HL-60 (cell line): ENCODE measurements around the gene NEK8.

Source experiments
- DNase-seq, 2 experiments: peaks; one replicate each; pipeline ENCODE4 v3.0.0-alpha.2; 2010 to 2020; ENCODE audit warnings: low read depth in 1 of 2, low spot score in 1 of 2
- H3K27ac ChIP-seq: fragments of 250-450 bp; sonication (Bioruptor Pico); replicated peaks from 2 replicates; pipeline ENCODE4 v1.5.1; 2020; ENCODE audit warnings: mild to moderate bottlenecking, moderate library complexity
- H3K27me3 ChIP-seq: fragments of 250-450 bp; sonication (Bioruptor Pico); 2 replicates; pipeline ENCODE4 v1.5.1; 2021; ENCODE audit warnings: mild to moderate bottlenecking, moderate library complexity; ENCODE audit not compliant: insufficient read depth, poor library complexity, severe bottlenecking
- H3K4me3 ChIP-seq: replicated peaks from 2 replicates; pipeline ENCODE4 v1.5.1; 2011; ENCODE audit warnings: mild to moderate bottlenecking, control low read depth, low read length; ENCODE audit not compliant: insufficient read depth
- GABPA ChIP-seq: IDR thresholded peaks from 2 replicates; pipeline ENCODE4 v1.6.1; 2012; ENCODE audit warnings: low read depth
- POLR2AphosphoS5 ChIP-seq: IDR thresholded peaks from 2 replicates; pipeline ENCODE4 v1.6.1; 2012; ENCODE audit warnings: low read depth
- SPI1 ChIP-seq: IDR thresholded peaks from 2 replicates; pipeline ENCODE4 v1.6.1; 2012; ENCODE audit warnings: low read depth, mild to moderate bottlenecking, borderline replicate concordance
- TF ChIP-seq, protein P1 (sequence below): IDR thresholded peaks from 2 replicates; pipeline ENCODE4 v1.6.1; 2012; ENCODE audit warnings: low read depth; ENCODE audit not compliant: insufficient replicate concordance
- TF ChIP-seq, protein P2 (sequence below): IDR thresholded peaks from one replicate; pipeline ENCODE4 v1.5.1; 2011; ENCODE audit warnings: low read length, control low read depth, inconsistent platforms; ENCODE audit not compliant: insufficient read depth

Gene NEK8

DNA sequence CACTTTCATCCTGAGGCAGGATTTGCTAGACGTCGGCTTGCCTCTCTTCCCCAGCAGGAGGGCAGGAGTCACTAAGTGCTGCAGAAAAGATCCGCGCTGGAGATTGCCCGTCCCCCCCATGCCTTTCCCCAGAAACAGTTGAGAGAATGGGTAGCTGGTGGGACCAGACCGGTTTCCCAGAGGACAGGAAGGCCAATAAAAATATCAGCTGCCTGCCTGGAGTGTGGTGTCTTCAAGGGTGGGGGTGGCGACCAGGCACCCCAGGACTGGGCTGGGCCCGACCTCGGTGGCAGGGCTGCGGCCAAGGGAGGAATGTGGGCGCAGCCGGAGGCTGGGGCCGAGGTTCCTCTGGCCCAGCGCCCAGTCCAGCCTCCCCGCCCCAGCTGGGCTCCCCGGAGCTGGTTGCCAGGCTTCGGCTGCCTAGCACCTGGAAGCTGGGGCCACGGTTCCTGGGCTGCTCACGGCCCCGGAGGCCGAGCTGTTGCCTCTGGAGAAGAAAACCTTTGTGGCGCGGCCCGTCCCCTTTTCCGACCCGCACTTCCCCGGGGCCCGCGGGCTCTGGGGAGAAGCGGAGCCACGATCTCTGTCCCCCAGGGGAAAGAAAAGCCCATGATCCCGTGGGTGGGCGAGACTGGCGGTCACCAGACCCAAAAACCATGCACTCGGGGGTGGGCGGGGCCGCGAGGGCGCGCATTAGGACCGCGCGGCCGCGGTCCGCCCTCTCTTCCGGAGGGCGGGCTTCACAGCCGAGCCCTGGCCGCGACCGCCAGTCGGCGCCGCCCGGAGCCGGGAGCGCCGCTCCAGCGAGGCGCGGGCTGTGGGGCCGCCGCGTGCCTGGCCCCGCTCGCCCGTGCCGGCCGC is 14.9 kb downstream of the NEK8 start, which contains the start of gene TRAF4:
TSS of gene TRAF4 (plus strand) at position 769 of the 861 bp plus-strand sequence. CDS start 102 bp downstream, outside the sequence.
- H3K27ac ChIP-seq, result peak within 1 kb of the TSS; percentile 73
- peak; percentile 13; the same call in 1 of the 2 replicates for TF ChIP-seq POLR2AphosphoS5
- TF ChIP-seq, protein P1, sequence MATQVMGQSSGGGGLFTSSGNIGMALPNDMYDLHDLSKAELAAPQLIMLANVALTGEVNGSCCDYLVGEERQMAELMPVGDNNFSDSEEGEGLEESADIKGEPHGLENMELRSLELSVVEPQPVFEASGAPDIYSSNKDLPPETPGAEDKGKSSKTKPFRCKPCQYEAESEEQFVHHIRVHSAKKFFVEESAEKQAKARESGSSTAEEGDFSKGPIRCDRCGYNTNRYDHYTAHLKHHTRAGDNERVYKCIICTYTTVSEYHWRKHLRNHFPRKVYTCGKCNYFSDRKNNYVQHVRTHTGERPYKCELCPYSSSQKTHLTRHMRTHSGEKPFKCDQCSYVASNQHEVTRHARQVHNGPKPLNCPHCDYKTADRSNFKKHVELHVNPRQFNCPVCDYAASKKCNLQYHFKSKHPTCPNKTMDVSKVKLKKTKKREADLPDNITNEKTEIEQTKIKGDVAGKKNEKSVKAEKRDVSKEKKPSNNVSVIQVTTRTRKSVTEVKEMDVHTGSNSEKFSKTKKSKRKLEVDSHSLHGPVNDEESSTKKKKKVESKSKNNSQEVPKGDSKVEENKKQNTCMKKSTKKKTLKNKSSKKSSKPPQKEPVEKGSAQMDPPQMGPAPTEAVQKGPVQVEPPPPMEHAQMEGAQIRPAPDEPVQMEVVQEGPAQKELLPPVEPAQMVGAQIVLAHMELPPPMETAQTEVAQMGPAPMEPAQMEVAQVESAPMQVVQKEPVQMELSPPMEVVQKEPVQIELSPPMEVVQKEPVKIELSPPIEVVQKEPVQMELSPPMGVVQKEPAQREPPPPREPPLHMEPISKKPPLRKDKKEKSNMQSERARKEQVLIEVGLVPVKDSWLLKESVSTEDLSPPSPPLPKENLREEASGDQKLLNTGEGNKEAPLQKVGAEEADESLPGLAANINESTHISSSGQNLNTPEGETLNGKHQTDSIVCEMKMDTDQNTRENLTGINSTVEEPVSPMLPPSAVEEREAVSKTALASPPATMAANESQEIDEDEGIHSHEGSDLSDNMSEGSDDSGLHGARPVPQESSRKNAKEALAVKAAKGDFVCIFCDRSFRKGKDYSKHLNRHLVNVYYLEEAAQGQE, result no peak
- H3K4me3 ChIP-seq, result peak within 1 kb of the TSS; percentile 54
- H3K27me3 ChIP-seq, result no peaks in the 10 kb centered on the region
- peak; percentile 66 to 73 for DNase-seq

DNA sequence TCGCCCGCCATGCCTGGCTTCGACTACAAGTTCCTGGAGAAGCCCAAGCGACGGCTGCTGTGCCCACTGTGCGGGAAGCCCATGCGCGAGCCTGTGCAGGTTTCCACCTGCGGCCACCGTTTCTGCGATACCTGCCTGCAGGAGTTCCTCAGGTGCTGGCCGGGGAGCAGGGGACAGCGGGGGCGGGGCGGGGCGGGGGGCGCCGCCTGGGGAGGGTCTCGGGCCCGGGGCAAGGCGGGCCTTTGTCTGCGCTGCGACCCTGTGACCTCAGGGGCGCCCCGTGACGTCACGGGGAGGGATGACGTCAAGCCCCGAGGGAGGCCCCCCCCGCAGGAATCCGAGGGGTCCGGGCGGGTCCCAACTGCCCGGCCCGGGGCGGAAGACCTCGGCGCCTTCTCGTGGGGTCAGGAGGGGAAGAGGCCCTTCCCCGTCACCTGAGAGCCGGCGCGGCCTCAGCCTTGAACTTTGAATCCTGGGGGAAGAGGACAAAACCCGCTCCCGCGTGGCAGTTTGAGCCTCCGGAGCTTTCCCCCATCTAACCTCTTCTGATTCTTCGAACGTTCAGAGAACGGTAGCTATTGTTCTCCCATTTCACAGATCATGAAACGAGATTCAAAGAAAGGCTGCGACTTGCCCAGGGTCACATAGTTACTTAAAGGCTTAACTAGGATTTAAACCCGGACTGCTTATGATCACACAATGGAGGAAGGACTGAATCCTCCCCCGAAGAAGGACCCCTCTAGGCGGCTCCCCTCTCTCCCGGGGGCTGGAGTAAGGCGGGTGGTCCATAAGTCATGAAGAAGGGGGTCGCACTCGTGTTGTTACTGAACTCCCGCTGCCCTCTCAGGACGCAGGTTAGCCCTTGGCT is 15.8 kb downstream of the NEK8 start:
- TF ChIP-seq POLR2AphosphoS5 (no peak; the same call in 1 of the 2 replicates), SPI1 (no peak), GABPA (no peak)
- TF ChIP-seq, protein P1, result no peak
- TF ChIP-seq, protein P2, sequence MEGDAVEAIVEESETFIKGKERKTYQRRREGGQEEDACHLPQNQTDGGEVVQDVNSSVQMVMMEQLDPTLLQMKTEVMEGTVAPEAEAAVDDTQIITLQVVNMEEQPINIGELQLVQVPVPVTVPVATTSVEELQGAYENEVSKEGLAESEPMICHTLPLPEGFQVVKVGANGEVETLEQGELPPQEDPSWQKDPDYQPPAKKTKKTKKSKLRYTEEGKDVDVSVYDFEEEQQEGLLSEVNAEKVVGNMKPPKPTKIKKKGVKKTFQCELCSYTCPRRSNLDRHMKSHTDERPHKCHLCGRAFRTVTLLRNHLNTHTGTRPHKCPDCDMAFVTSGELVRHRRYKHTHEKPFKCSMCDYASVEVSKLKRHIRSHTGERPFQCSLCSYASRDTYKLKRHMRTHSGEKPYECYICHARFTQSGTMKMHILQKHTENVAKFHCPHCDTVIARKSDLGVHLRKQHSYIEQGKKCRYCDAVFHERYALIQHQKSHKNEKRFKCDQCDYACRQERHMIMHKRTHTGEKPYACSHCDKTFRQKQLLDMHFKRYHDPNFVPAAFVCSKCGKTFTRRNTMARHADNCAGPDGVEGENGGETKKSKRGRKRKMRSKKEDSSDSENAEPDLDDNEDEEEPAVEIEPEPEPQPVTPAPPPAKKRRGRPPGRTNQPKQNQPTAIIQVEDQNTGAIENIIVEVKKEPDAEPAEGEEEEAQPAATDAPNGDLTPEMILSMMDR, result no peak
- H3K27me3 ChIP-seq, result no peaks in the 10 kb centered on the region
- peak overlapping the region; percentile 48 for H3K27ac ChIP-seq
- H3K4me3 ChIP-seq, result peak overlapping the region; percentile 46
- peak in 1 of 2 experiments; percentile 57 for DNase-seq

DNA sequence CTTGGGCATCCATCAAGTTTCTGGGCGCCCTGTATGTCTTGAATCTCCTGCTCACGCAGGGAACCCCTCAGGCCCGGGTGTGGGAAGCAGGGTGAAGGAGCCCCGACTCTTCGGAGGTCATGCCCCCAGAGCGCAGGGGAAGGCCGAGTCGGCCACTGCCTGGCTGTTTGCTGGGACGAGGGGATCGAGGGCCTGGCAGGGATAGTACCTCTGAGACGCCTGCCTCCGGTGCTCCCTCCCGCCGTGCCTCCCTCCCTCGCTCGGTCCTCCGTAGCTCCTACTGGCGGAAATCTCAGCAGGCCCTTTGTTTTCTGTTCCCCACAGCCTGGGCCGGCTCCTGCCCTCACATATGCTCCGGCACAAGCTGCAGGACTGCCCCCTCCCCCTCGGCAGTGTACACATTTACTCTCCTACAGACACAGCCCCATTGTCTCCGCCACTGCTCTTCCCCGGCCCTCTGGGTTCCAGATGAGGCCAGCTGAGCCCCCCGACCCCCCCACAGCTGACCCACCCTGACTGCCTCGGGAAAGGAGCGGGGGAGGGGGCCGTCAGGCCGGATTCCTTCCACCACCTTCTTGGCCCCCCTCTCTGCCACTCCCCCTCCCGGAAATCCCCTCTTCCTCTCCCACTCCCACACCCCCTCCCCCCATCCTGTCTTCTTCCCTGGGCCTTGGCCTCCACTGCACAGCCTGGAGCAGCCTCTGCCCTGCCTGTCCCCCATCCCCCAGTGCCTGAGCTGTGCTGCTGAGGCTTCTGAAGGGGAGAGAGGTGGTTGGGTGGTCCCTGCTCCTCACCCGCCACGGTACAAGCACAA is 16.6 kb downstream of the NEK8 start:
- TF ChIP-seq SPI1, result no peak
- TF ChIP-seq GABPA, result no peak
- TF ChIP-seq, protein P2, result no peak
- TF ChIP-seq, protein P1, result no peak
- no peak for TF ChIP-seq POLR2AphosphoS5
- no peaks in the 10 kb centered on the region for H3K27me3 ChIP-seq
- H3K27ac ChIP-seq, result no peak overlapping the region
- H3K4me3 ChIP-seq, result peak overlapping the region; percentile 46
- DNase-seq, result no peak
